H9 (cell line): ENCODE results near the gene FAP. TPM values are rescaled to one million over a fixed set of nuclear protein-coding genes. Genes with fewer than 3 reads are reported as not detected.

Experiments
- DNase-seq: peaks from one replicate; pipeline ENCODE4 v3.0.0-alpha.2; 2017
- H2AFZ ChIP-seq: one replicate; pipeline ENCODE4 v1.6.1; 2013; ENCODE audit warnings: mild to moderate bottlenecking, low read length, control low read depth, moderate library complexity
- H2AK5ac ChIP-seq: 2 replicates; pipeline ENCODE4 v1.6.1; 2013; ENCODE audit warnings: low read length, control low read depth, mixed read lengths; ENCODE audit not compliant: insufficient read length
- H2BK120ac ChIP-seq: one replicate; pipeline ENCODE4 v1.6.1; 2013; ENCODE audit warnings: low read depth, mild to moderate bottlenecking, low read length, control low read depth, inconsistent platforms; ENCODE audit not compliant: poor library complexity, severe bottlenecking
- H2BK12ac ChIP-seq: 2 replicates; pipeline ENCODE4 v1.6.1; 2013; ENCODE audit warnings: low read length, control low read depth, mixed read lengths, low read depth; ENCODE audit not compliant: insufficient read length
- H2BK15ac ChIP-seq: 2 replicates; pipeline ENCODE4 v1.6.1; 2013; ENCODE audit warnings: low read depth, low read length, control low read depth
- H2BK20ac ChIP-seq: one replicate; pipeline ENCODE4 v1.6.1; 2013; ENCODE audit warnings: low read depth, mild to moderate bottlenecking, low read length, control low read depth, inconsistent platforms; ENCODE audit not compliant: poor library complexity, severe bottlenecking
- H2BK5ac ChIP-seq: 2 replicates; pipeline ENCODE4 v1.6.1; 2013; ENCODE audit warnings: low read length, control low read depth, mixed read lengths; ENCODE audit not compliant: insufficient read length
- H3K14ac ChIP-seq: 2 replicates; pipeline ENCODE4 v1.6.1; 2013; ENCODE audit warnings: low read length, control low read depth; ENCODE audit not compliant: insufficient read depth
- H3K18ac ChIP-seq: 2 replicates; pipeline ENCODE4 v1.6.1; 2013; ENCODE audit warnings: low read depth, mild to moderate bottlenecking, mixed read lengths, low read length, control low read depth; ENCODE audit not compliant: insufficient read length
- H3K23ac ChIP-seq: 2 replicates; pipeline ENCODE4 v1.6.1; 2013; ENCODE audit warnings: low read length, control low read depth, mixed read lengths, low read depth; ENCODE audit not compliant: insufficient read length
- H3K23me2 ChIP-seq: 2 replicates; pipeline ENCODE4 v1.6.1; 2013; ENCODE audit warnings: low read depth, mild to moderate bottlenecking, mixed read lengths, low read length, control low read depth; ENCODE audit not compliant: insufficient read length, poor library complexity, severe bottlenecking
- H3K27ac ChIP-seq: 2 replicates; pipeline ENCODE4 v1.5.1; 2013; ENCODE audit warnings: low read length, control low read depth, mixed read lengths, low read depth; ENCODE audit not compliant: insufficient read length
- H3K27me3 ChIP-seq: 2 replicates; pipeline ENCODE4 v1.6.1; 2013; ENCODE audit warnings: low read length, control low read depth, inconsistent platforms; ENCODE audit not compliant: insufficient read depth
- H3K4ac ChIP-seq: 2 replicates; pipeline ENCODE4 v1.6.1; 2013; ENCODE audit warnings: low read depth, mild to moderate bottlenecking, control low read depth, inconsistent platforms, low read length, moderate library complexity
- H3K4me1 ChIP-seq: 2 replicates; pipeline ENCODE4 v1.6.1; 2013; ENCODE audit warnings: low read length, control low read depth, inconsistent platforms; ENCODE audit not compliant: insufficient read depth
- H3K4me2 ChIP-seq: 2 replicates; pipeline ENCODE4 v1.6.1; 2013; ENCODE audit warnings: low read length, control low read depth, mixed read lengths; ENCODE audit not compliant: insufficient read length, insufficient read depth
- H3K56ac ChIP-seq: 2 replicates; pipeline ENCODE4 v1.6.1; 2013; ENCODE audit warnings: low read depth, mild to moderate bottlenecking, mixed read lengths, low read length, control low read depth; ENCODE audit not compliant: insufficient read length
- H3K79me1 ChIP-seq: 2 replicates; pipeline ENCODE4 v1.6.1; 2013; ENCODE audit warnings: low read depth, mild to moderate bottlenecking, moderate library complexity, low read length, control low read depth, inconsistent platforms; ENCODE audit not compliant: insufficient read depth, poor library complexity, severe bottlenecking
- H3K79me2 ChIP-seq: 2 replicates; pipeline ENCODE4 v1.6.1; 2013; ENCODE audit warnings: low read length, control low read depth, inconsistent platforms; ENCODE audit not compliant: insufficient read depth
- H3K9ac ChIP-seq: 2 replicates; pipeline ENCODE4 v1.6.1; 2013; ENCODE audit warnings: low read length, control low read depth, mixed read lengths; ENCODE audit not compliant: insufficient read length; ENCODE audit errors: extremely low read depth
- H3K9me3 ChIP-seq: one replicate; pipeline ENCODE4 v1.6.1; 2013; ENCODE audit warnings: low read depth, low read length, inconsistent platforms; ENCODE audit not compliant: control insufficient read depth
- H3T11ph ChIP-seq: one replicate; pipeline ENCODE4 v1.6.1; 2013; ENCODE audit warnings: mild to moderate bottlenecking, low read length, control low read depth, inconsistent platforms
- H4K20me1 ChIP-seq: one replicate; pipeline ENCODE4 v1.6.1; 2013; ENCODE audit not compliant: control insufficient read depth, insufficient read length, insufficient read depth
- H4K5ac ChIP-seq: 2 replicates; pipeline ENCODE4 v1.6.1; 2013; ENCODE audit warnings: low read depth, mild to moderate bottlenecking, mixed read lengths, low read length, control low read depth; ENCODE audit not compliant: insufficient read length
- H4K8ac ChIP-seq: replicated peaks from 2 replicates; pipeline ENCODE4 v1.6.1; 2013; ENCODE audit warnings: low read length, control low read depth, mixed read lengths, low read depth; ENCODE audit not compliant: insufficient read length
- H4K91ac ChIP-seq: 2 replicates; pipeline ENCODE4 v1.6.1; 2013; ENCODE audit warnings: low read depth, mild to moderate bottlenecking, moderate library complexity, mixed read lengths, low read length, control low read depth; ENCODE audit not compliant: insufficient read length
- H3K27ac Mint-ChIP-seq, 3 experiments: 2 replicates in 2 of 3; 3 replicates in 1 of 3; pipeline ENCODE4 v1.8.0; 2020 to 2021; ENCODE audit warnings: mixed read lengths in 3 of 3, mild to moderate bottlenecking in 1 of 3, moderate library complexity in 1 of 3
- H3K27me3 Mint-ChIP-seq: 2 replicates; pipeline ENCODE4 v1.8.0; 2021; ENCODE audit warnings: low read depth, mild to moderate bottlenecking, moderate library complexity, mixed read lengths
- H3K36me3 Mint-ChIP-seq, 3 experiments: 2 replicates in 2 of 3; 3 replicates in 1 of 3; pipeline ENCODE4 v1.8.0; 2020 to 2021; ENCODE audit warnings: low read depth in 3 of 3, mixed read lengths in 3 of 3; ENCODE audit not compliant: insufficient read depth in 1 of 3
- H3K4me1 Mint-ChIP-seq, 2 experiments: 2 replicates each; pipeline ENCODE4 v1.8.0; 2020; ENCODE audit warnings: mixed read lengths in 2 of 2
- H3K4me3 Mint-ChIP-seq, 2 experiments: 2 replicates in 1 of 2; 3 replicates in 1 of 2; pipeline ENCODE4 v1.8.0; 2020 to 2021; ENCODE audit warnings: mild to moderate bottlenecking in 2 of 2, mixed read lengths in 2 of 2, moderate library complexity in 1 of 2
- H3K9me3 Mint-ChIP-seq, 2 experiments: 2 replicates in 1 of 2; 3 replicates in 1 of 2; pipeline ENCODE4 v1.8.0; 2020; ENCODE audit warnings: mild to moderate bottlenecking in 2 of 2, mixed read lengths in 2 of 2, moderate library complexity in 1 of 2
- WGBS: extraction: QIAGEN DNeasy Blood & Tissue Kit; methylation state at CpG from one replicate; pipeline ENCODE4 v1.1.7; 2013; ENCODE audit warnings: missing lambda C conversion rate, low lambda C conversion rate, mixed read lengths; ENCODE audit not compliant: insufficient read length; ENCODE audit errors: extremely low coverage; 5-methylcytosine and 5-hydroxymethylcytosine counted together
- total RNA-seq: library from RNA; stranded (reverse); gene quantifications from 2 replicates; pipeline ENCODE4 v1.2.1, GENCODE V29; 2021
- TF ChIP-seq, protein P1 (sequence below): fragments of 200-600 bp; sonication (generic); conservative IDR thresholded peaks from 3 replicates; pipeline ENCODE4 v1.8.0; 2021; ENCODE audit warnings: antibody characterized with exemption, mild to moderate bottlenecking

The FAP gene
- total RNA-seq, 1 experiment from 2014 or later: not detected

DNA sequence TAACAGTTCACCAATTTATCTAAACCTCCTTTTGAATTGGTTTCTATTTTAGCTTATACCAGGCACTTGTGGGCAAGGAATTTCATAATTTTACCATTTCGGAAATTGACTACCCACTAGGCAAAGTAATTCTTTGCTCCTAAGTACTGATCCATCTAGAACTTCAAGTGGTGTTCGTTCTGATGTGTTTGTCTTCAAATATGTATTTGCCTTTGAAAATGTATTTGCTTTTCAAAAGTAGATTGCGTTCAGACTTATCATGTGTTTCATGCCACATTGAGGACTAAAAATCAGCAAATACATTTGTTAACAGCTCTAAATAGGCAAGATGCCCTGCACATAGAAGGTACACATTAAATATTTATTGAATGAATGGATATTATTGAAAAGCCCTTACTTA lies 48.5 kb upstream of the FAP start:
- Histone ChIP-seq H2BK20ac (no peak overlapping the region), H3K79me1 (no peaks in the 10 kb centered on the region), H3K9ac (no peak overlapping the region), H2AK5ac (no peak overlapping the region), H4K8ac (no peak overlapping the region), H3K23me2 (no peaks in the 10 kb centered on the region), H3T11ph (no peak overlapping the region), H3K9me3 (no peaks in the 10 kb centered on the region), H3K27ac (no peak overlapping the region), H3K18ac (no peak overlapping the region), H3K14ac (no peak overlapping the region), H2BK5ac (no peak overlapping the region), H2BK12ac (no peak overlapping the region), H2BK15ac (no peak overlapping the region), H3K79me2 (no peaks in the 10 kb centered on the region), H3K4me2 (no peak overlapping the region), H4K20me1 (no peaks in the 10 kb centered on the region), H3K27me3 (no peaks in the 10 kb centered on the region), H3K56ac (no peak overlapping the region), H3K23ac (no peak overlapping the region), H2AFZ (no peak overlapping the region), H4K91ac (no peak overlapping the region), H4K5ac (no peak overlapping the region), H3K4me1 (no peaks in the 10 kb centered on the region; the same call in 1 of the 2 replicates), H3K4ac (no peak overlapping the region), H2BK120ac (no peak overlapping the region)
- Mint-ChIP-seq H3K9me3 (no peaks in the 10 kb centered on the region), H3K27me3 (no peaks in the 10 kb centered on the region), H3K27ac (no peak overlapping the region), H3K4me3 (no peak overlapping the region), H3K36me3 (no peaks in the 10 kb centered on the region), H3K4me1 (no peaks in the 10 kb centered on the region)
- no CpG with 5 or more reads among the region's 3 CpGs for WGBS
- DNase-seq: no peak
- TF ChIP-seq, protein P1, sequence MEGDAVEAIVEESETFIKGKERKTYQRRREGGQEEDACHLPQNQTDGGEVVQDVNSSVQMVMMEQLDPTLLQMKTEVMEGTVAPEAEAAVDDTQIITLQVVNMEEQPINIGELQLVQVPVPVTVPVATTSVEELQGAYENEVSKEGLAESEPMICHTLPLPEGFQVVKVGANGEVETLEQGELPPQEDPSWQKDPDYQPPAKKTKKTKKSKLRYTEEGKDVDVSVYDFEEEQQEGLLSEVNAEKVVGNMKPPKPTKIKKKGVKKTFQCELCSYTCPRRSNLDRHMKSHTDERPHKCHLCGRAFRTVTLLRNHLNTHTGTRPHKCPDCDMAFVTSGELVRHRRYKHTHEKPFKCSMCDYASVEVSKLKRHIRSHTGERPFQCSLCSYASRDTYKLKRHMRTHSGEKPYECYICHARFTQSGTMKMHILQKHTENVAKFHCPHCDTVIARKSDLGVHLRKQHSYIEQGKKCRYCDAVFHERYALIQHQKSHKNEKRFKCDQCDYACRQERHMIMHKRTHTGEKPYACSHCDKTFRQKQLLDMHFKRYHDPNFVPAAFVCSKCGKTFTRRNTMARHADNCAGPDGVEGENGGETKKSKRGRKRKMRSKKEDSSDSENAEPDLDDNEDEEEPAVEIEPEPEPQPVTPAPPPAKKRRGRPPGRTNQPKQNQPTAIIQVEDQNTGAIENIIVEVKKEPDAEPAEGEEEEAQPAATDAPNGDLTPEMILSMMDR: no peak
